GM23338 (cell line): ENCODE data around the gene PAH. TPM values are rescaled to one million over a fixed set of nuclear protein-coding genes. Genes with fewer than 3 reads are reported as not detected.

ENCODE experiments used
- ATAC-seq: fragments of 200-7000 bp; cut with Tn5 transposase; 3 replicates; pipeline ENCODE4 v1.9.1; 2020
- DNase-seq: peaks from one replicate; pipeline ENCODE4 v3.0.0-alpha.2; 2015; ENCODE audit warnings: low spot score
- H2AFZ ChIP-seq: fragments of 200-600 bp; sonication (generic); 2 replicates; pipeline ENCODE4 v1.8.0; 2016; ENCODE audit warnings: antibody characterized with exemption, mild to moderate bottlenecking, moderate library complexity
- H3F3A ChIP-seq: fragments of 200-600 bp; sonication (generic); replicated peaks from 2 replicates; pipeline ENCODE4 v1.8.0; 2017; ENCODE audit warnings: antibody characterized with exemption, mixed run types, low read depth
- H3K27ac ChIP-seq: fragments of 200-600 bp; sonication (generic); 2 replicates; pipeline ENCODE4 v1.6.1; 2016; ENCODE audit warnings: low read depth
- H3K27me3 ChIP-seq: fragments of 200-600 bp; sonication (generic); 2 replicates; pipeline ENCODE4 v1.8.0; 2016; ENCODE audit warnings: mild to moderate bottlenecking, mixed run types, moderate library complexity; ENCODE audit not compliant: insufficient read depth
- H3K36me3 ChIP-seq: fragments of 200-600 bp; sonication (generic); 2 replicates; pipeline ENCODE4 v1.8.0; 2016; ENCODE audit warnings: mild to moderate bottlenecking; ENCODE audit not compliant: insufficient read depth
- H3K4me1 ChIP-seq: fragments of 200-600 bp; sonication (generic); 2 replicates; pipeline ENCODE4 v1.8.0; 2016; ENCODE audit warnings: mild to moderate bottlenecking, moderate library complexity; ENCODE audit not compliant: insufficient read depth
- H3K4me2 ChIP-seq: fragments of 200-600 bp; sonication (generic); 2 replicates; pipeline ENCODE4 v1.7.1; 2017; ENCODE audit warnings: mixed run types
- H3K4me3 ChIP-seq: fragments of 200-600 bp; sonication (generic); 2 replicates; pipeline ENCODE4 v1.6.1; 2016; ENCODE audit warnings: mixed run types
- H3K79me2 ChIP-seq: fragments of 200-600 bp; sonication (generic); replicated peaks from 2 replicates; pipeline ENCODE4 v1.8.0; 2017; ENCODE audit warnings: mild to moderate bottlenecking; ENCODE audit not compliant: insufficient read depth
- H3K9me2 ChIP-seq: fragments of 200-600 bp; sonication (generic); 2 replicates; pipeline ENCODE4 v1.8.0; 2017; ENCODE audit not compliant: insufficient read depth
- H4K20me1 ChIP-seq: fragments of 200-600 bp; sonication (generic); replicated peaks from 2 replicates; pipeline ENCODE4 v1.8.0; 2017; ENCODE audit warnings: mild to moderate bottlenecking; ENCODE audit not compliant: insufficient read depth
- H3K27ac Mint-ChIP-seq: 2 replicates; pipeline ENCODE4 v1.8.0; 2020; ENCODE audit warnings: inconsistent platforms, mild to moderate bottlenecking, moderate library complexity, mixed read lengths
- H3K27me3 Mint-ChIP-seq: 3 replicates; pipeline ENCODE4 v1.8.0; 2022; ENCODE audit warnings: low read depth, mild to moderate bottlenecking, moderate library complexity, mixed read lengths, inconsistent platforms; ENCODE audit not compliant: insufficient read depth, poor library complexity
- H3K36me3 Mint-ChIP-seq: 3 replicates; pipeline ENCODE4 v1.8.0; 2021; ENCODE audit warnings: low read depth, mild to moderate bottlenecking, inconsistent platforms, moderate library complexity, mixed read lengths
- H3K4me1 Mint-ChIP-seq: 3 replicates; pipeline ENCODE4 v1.8.0; 2020; ENCODE audit warnings: mild to moderate bottlenecking, inconsistent platforms, mixed read lengths
- H3K4me3 Mint-ChIP-seq: 3 replicates; pipeline ENCODE4 v1.8.0; 2021; ENCODE audit warnings: moderate library complexity, mild to moderate bottlenecking, inconsistent platforms, mixed read lengths
- H3K9me3 Mint-ChIP-seq: 3 replicates; pipeline ENCODE4 v1.8.0; 2020; ENCODE audit warnings: moderate library complexity, mild to moderate bottlenecking, inconsistent platforms, mixed read lengths
- CTCF ChIP-seq, 2 experiments: fragments of 200-600 bp in 1 of 2; sonication (generic) in 1 of 2; conservative IDR thresholded peaks; 2 replicates each; pipeline versions ENCODE4 v1.5.1 to v1.6.1; 2016 to 2017; ENCODE audit warnings: antibody characterized with exemption in 2 of 2, low read depth in 2 of 2, mild to moderate bottlenecking in 2 of 2, moderate library complexity in 1 of 2
- ETS1 ChIP-seq: IDR thresholded peaks from 2 replicates; pipeline ENCODE4 v1.6.1; 2016; ENCODE audit warnings: antibody characterized with exemption
- JUNB ChIP-seq: IDR thresholded peaks from one replicate; pipeline ENCODE4 v1.6.1; 2016; ENCODE audit warnings: antibody characterized with exemption; ENCODE audit not compliant: unreplicated experiment
- REST ChIP-seq: IDR thresholded peaks from one replicate; pipeline ENCODE4 v1.6.1; 2018; ENCODE audit warnings: antibody characterized with exemption; ENCODE audit not compliant: unreplicated experiment
- STAT1 ChIP-seq: IDR thresholded peaks from one replicate; pipeline ENCODE4 v1.6.1; 2016; ENCODE audit warnings: antibody characterized with exemption; ENCODE audit not compliant: unreplicated experiment
- ZNF114 ChIP-seq: fragments of 250-450 bp; sonication (Bioruptor Pico); IDR thresholded peaks from 2 replicates; pipeline ENCODE4 v1.5.0; 2020; ENCODE audit warnings: mild to moderate bottlenecking, moderate library complexity
- ZNF462 ChIP-seq: fragments of 250-450 bp; sonication (Bioruptor Pico); IDR thresholded peaks from 2 replicates; pipeline ENCODE4 v1.5.0; 2020; ENCODE audit warnings: mild to moderate bottlenecking, moderate library complexity
- polyA plus RNA-seq: library from polyadenylated mRNA; unstranded; fragments of >200 nt; fragmentation: Nextera tagmentation; extraction: Ambion mirVana; gene quantifications from 2 replicates; pipeline ENCODE4 v1.2.1, GENCODE V29; 2016
- total RNA-seq: library from RNA; depleted of rRNA; stranded (reverse); fragments of >200 nt; shearing (Covaris generic); gene quantifications from 2 replicates; pipeline ENCODE4 v1.2.3, GENCODE V29; 2014

The PAH gene
- total and polyA plus RNA-seq, 2 experiments from 2014 or later: 3.7 to 4.8 TPM

- no peak overlapping the region for H3K4me3 Mint-ChIP-seq
- no peaks in the 10 kb centered on the region for H3K36me3 Mint-ChIP-seq
- no peaks in the 10 kb centered on the region for H3F3A ChIP-seq
- no peak for TF ChIP-seq ETS1
- TF ChIP-seq ZNF114: no peak
- no peak for TF ChIP-seq JUNB
- TF ChIP-seq REST: no peak
- no peaks in the 10 kb centered on the region for H3K79me2 ChIP-seq
- no peaks in the 10 kb centered on the region for H3K9me2 ChIP-seq
- no peak overlapping the region for H3K27ac Mint-ChIP-seq
- no peak overlapping the region for H3K4me3 ChIP-seq
- H2AFZ ChIP-seq: no peak overlapping the region
- H3K27me3 ChIP-seq: no peaks in the 10 kb centered on the region
- H3K4me1 Mint-ChIP-seq: peaks cover 4% of the 10 kb centered on the region; the same call in 2 of the 3 replicates
- H3K36me3 ChIP-seq: no peaks in the 10 kb centered on the region
- H3K4me1 ChIP-seq: no peaks in the 10 kb centered on the region
- H3K27ac ChIP-seq: no peak overlapping the region
- H3K27me3 Mint-ChIP-seq: peaks cover 3% of the 10 kb centered on the region
- H4K20me1 ChIP-seq: no peaks in the 10 kb centered on the region
- no peaks in the 10 kb centered on the region for H3K9me3 Mint-ChIP-seq
- no peak for DNase-seq
- H3K4me2 ChIP-seq: no peak overlapping the region
- no peak for ATAC-seq
Measured at GRCh38 chr12:102814691-102815367, 102.2 kb downstream of the PAH start.

- no peak for DNase-seq
- ATAC-seq: no peak
- H3K4me1 Mint-ChIP-seq: peaks cover 4% of the 10 kb centered on the region; the same call in 2 of the 3 replicates
- Histone ChIP-seq H3K4me1 (no peaks in the 10 kb centered on the region), H3K27ac (no peak overlapping the region), H3K4me2 (no peak overlapping the region), H3F3A (no peaks in the 10 kb centered on the region), H4K20me1 (no peaks in the 10 kb centered on the region), H3K36me3 (no peaks in the 10 kb centered on the region), H3K27me3 (no peaks in the 10 kb centered on the region), H2AFZ (peak overlapping the region; percentile 80), H3K79me2 (no peaks in the 10 kb centered on the region), H3K9me2 (no peaks in the 10 kb centered on the region), H3K4me3 (no peak overlapping the region)
- H3K9me3 Mint-ChIP-seq: no peaks in the 10 kb centered on the region
- H3K4me3 Mint-ChIP-seq: no peak overlapping the region
- H3K27ac Mint-ChIP-seq: no peak overlapping the region
- H3K36me3 Mint-ChIP-seq: no peaks in the 10 kb centered on the region
- peaks cover 3% of the 10 kb centered on the region for H3K27me3 Mint-ChIP-seq
- no peak for TF ChIP-seq CTCF (conservative IDR thresholded peaks at IDR 0.05; ENCODE audit: low read depth in 2 of 2)
- TF ChIP-seq ZNF462: no peak
- no peak for TF ChIP-seq ETS1
- no peak for TF ChIP-seq STAT1
Measured at GRCh38 chr12:102812344-102812743, 104.7 kb downstream of the PAH start.
